Neuronal stem cell (in vitro differentiated cells): Measurements from ENCODE around the gene SESN2.

Experiments
- DNase-seq: peaks from one replicate; pipeline ENCODE4 v3.0.0-alpha.2; 2013; ENCODE audit warnings: low spot score
- H2AFZ ChIP-seq: one replicate; pipeline ENCODE4 v1.6.1; 2013; ENCODE audit warnings: mild to moderate bottlenecking, low read length, inconsistent platforms
- H2AK5ac ChIP-seq: 2 replicates; pipeline ENCODE4 v1.6.1; 2013; ENCODE audit warnings: low read depth, mild to moderate bottlenecking, inconsistent platforms, low read length, moderate library complexity, mixed read lengths
- H2BK120ac ChIP-seq: 2 replicates; pipeline ENCODE4 v1.6.1; 2013; ENCODE audit warnings: low read depth, mild to moderate bottlenecking, inconsistent platforms, low read length, moderate library complexity, mixed read lengths
- H2BK12ac ChIP-seq: one replicate; pipeline ENCODE4 v1.6.1; 2013; ENCODE audit warnings: low read length, inconsistent platforms
- H2BK15ac ChIP-seq: 2 replicates; pipeline ENCODE4 v1.6.1; 2013; ENCODE audit warnings: mild to moderate bottlenecking, low read length, inconsistent platforms, mixed read lengths
- H2BK5ac ChIP-seq: one replicate; pipeline ENCODE4 v1.6.1; 2013; ENCODE audit warnings: inconsistent platforms, mild to moderate bottlenecking, low read length, moderate library complexity
- H3K14ac ChIP-seq: one replicate; pipeline ENCODE4 v1.6.1; 2013; ENCODE audit warnings: low read length, inconsistent platforms
- H3K18ac ChIP-seq: 2 replicates; pipeline ENCODE4 v1.6.1; 2013; ENCODE audit warnings: low read length, inconsistent platforms
- H3K23ac ChIP-seq: 2 replicates; pipeline ENCODE4 v1.6.1; 2013; ENCODE audit warnings: low read depth, mild to moderate bottlenecking, mixed read lengths, low read length, inconsistent platforms; ENCODE audit not compliant: poor library complexity
- H3K27ac ChIP-seq: replicated peaks from 3 replicates; pipeline ENCODE4 v1.5.1; 2013; ENCODE audit warnings: low read length, inconsistent platforms
- H3K27me3 ChIP-seq, 3 experiments: 2 replicates each; pipeline ENCODE4 v1.6.1; 2013; ENCODE audit warnings: low read length in 3 of 3, mild to moderate bottlenecking in 2 of 3, inconsistent platforms in 1 of 3, low read depth in 1 of 3, mixed read lengths in 1 of 3, moderate library complexity in 1 of 3; ENCODE audit not compliant: control insufficient read depth in 3 of 3, insufficient read depth in 3 of 3
- H3K36me3 ChIP-seq, 2 donors: replicated peaks in 1 of 2; 2 replicates each; pipeline ENCODE4 v1.6.1; 2013; ENCODE audit warnings: low read length in 2 of 2; ENCODE audit not compliant: control insufficient read depth in 2 of 2, insufficient read depth in 2 of 2
- H3K4ac ChIP-seq: 2 replicates; pipeline ENCODE4 v1.6.1; 2013; ENCODE audit warnings: inconsistent platforms, mild to moderate bottlenecking, low read length, moderate library complexity
- H3K4me1 ChIP-seq, 2 donors: 1 replicate in 1 of 2; 2 replicates in 1 of 2; pipeline ENCODE4 v1.6.1; 2013; ENCODE audit warnings: low read length in 2 of 2, low read depth in 1 of 2; ENCODE audit not compliant: control insufficient read depth in 2 of 2, insufficient read depth in 1 of 2
- H3K4me2 ChIP-seq: one replicate; pipeline ENCODE4 v1.6.1; 2013; ENCODE audit warnings: mild to moderate bottlenecking, low read length, inconsistent platforms; ENCODE audit not compliant: insufficient read depth, poor library complexity, severe bottlenecking
- H3K4me3 ChIP-seq, 2 donors: 2 replicates each; pipeline ENCODE4 v1.5.1; 2013; ENCODE audit warnings: low read length in 2 of 2, mild to moderate bottlenecking in 2 of 2, inconsistent platforms in 1 of 2, moderate library complexity in 1 of 2
- H3K79me1 ChIP-seq: one replicate; pipeline ENCODE4 v1.6.1; 2013; ENCODE audit warnings: low read depth, mild to moderate bottlenecking, inconsistent platforms, low read length, moderate library complexity
- H3K9ac ChIP-seq: one replicate; pipeline ENCODE4 v1.6.1; 2013; ENCODE audit warnings: mild to moderate bottlenecking, low read depth, low read length, inconsistent platforms; ENCODE audit not compliant: poor library complexity
- H3K9me3 ChIP-seq, 2 donors: replicated peaks in 1 of 2; 2 replicates each; pipeline versions ENCODE3 to v1.6.1; 2013; ENCODE audit warnings: low read length in 2 of 2, mild to moderate bottlenecking in 2 of 2, inconsistent platforms in 1 of 2, low read depth in 1 of 2, mixed read lengths in 1 of 2, moderate library complexity in 1 of 2; ENCODE audit not compliant: control insufficient read depth in 2 of 2, insufficient read depth in 1 of 2
- H4K8ac ChIP-seq: one replicate; pipeline ENCODE4 v1.6.1; 2013; ENCODE audit warnings: low read depth, mild to moderate bottlenecking, inconsistent platforms, low read length, moderate library complexity
- H4K91ac ChIP-seq: one replicate; pipeline ENCODE4 v1.6.1; 2013; ENCODE audit warnings: low read length, low read depth, mild to moderate bottlenecking, inconsistent platforms; ENCODE audit not compliant: poor library complexity
- WGBS, 2 donors: extraction: QIAGEN DNeasy Blood & Tissue Kit; methylation state at CpG; one replicate each; pipeline ENCODE4 v1.1.7; 2013; ENCODE audit warnings: missing lambda C conversion rate in 2 of 2, mixed read lengths in 1 of 2; ENCODE audit not compliant: insufficient read length in 2 of 2, insufficient replicate concordance in 1 of 2; ENCODE audit errors: extremely low coverage in 2 of 2; 5-methylcytosine and 5-hydroxymethylcytosine counted together

SESN2 gene

GRCh38 chr1:28291711-28292110 lies 32.4 kb downstream of the SESN2 start:
- Histone ChIP-seq H3K79me1 (no peaks in the 10 kb centered on the region), H3K27me3 (no peaks in the 10 kb centered on the region), H3K9me3 (no peaks in the 10 kb centered on the region), H2BK12ac (no peak overlapping the region), H3K14ac (no peak overlapping the region), H3K36me3 (no peaks in the 10 kb centered on the region), H3K18ac (no peak overlapping the region), H2AK5ac (no peak overlapping the region), H3K27ac (no peak overlapping the region), H3K9ac (no peak overlapping the region), H4K91ac (no peak overlapping the region), H2BK15ac (no peak overlapping the region), H2AFZ (no peak overlapping the region), H2BK5ac (no peak overlapping the region), H3K23ac (no peak overlapping the region), H3K4ac (no peak overlapping the region), H4K8ac (no peak overlapping the region), H2BK120ac (no peak overlapping the region), H3K4me1 (peaks cover 3% of the 10 kb centered on the region in 2 donors), H3K4me3 (no peak overlapping the region), H3K4me2 (no peak overlapping the region)
- DNase-seq = no peak
- WGBS, 2 donors = no CpG with 5 or more reads among the region's 6 CpGs

- H3K27me3 ChIP-seq = no peaks in the 10 kb centered on the region
- H3K23ac ChIP-seq = no peak overlapping the region
- H3K9me3 ChIP-seq = no peaks in the 10 kb centered on the region
- H3K4ac ChIP-seq = no peak overlapping the region
- no peak overlapping the region for H3K4me2 ChIP-seq
- H2AFZ ChIP-seq = no peak overlapping the region
- H3K14ac ChIP-seq = no peak overlapping the region
- no peak overlapping the region for H2BK15ac ChIP-seq
- no peak overlapping the region for H3K18ac ChIP-seq
- H3K27ac ChIP-seq = no peak overlapping the region
- H3K4me1 ChIP-seq = peaks cover 7 to 8% of the 10 kb centered on the region in 2 donors
- H4K91ac ChIP-seq = no peak overlapping the region
- H3K79me1 ChIP-seq = peaks cover 1% of the 10 kb centered on the region
- no peak overlapping the region for H2AK5ac ChIP-seq
- DNase-seq = no peak
- H3K36me3 ChIP-seq = no peaks in the 10 kb centered on the region
- no peak overlapping the region for H2BK12ac ChIP-seq
- no peak overlapping the region for H2BK5ac ChIP-seq
- H3K4me3 ChIP-seq = no peak overlapping the region
- H3K9ac ChIP-seq = no peak overlapping the region
- H4K8ac ChIP-seq = no peak overlapping the region
- WGBS, 2 donors = no CpG with 5 or more reads among the region's 2 CpGs
- no peak overlapping the region for H2BK120ac ChIP-seq
These were observed 36.6 kb downstream of the SESN2 start for GRCh38 chr1:28295936-28296335.

- no peak overlapping the region for H2BK120ac ChIP-seq
- peak overlapping the region; percentile 93 for H2AFZ ChIP-seq
- H2BK5ac ChIP-seq = peak overlapping the region; percentile 62
- H3K23ac ChIP-seq = no peak overlapping the region
- no peak overlapping the region for H2BK12ac ChIP-seq
- WGBS, 2 donors = no CpG with 5 or more reads among the region's 14 CpGs
- no peak overlapping the region for H2BK15ac ChIP-seq
- H3K36me3 ChIP-seq = no peaks in the 10 kb centered on the region
- H3K4me1 ChIP-seq = peaks cover 7 to 8% of the 10 kb centered on the region in 2 donors
- H4K8ac ChIP-seq = no peak overlapping the region
- H3K14ac ChIP-seq = no peak overlapping the region
- H3K79me1 ChIP-seq = peaks cover 1% of the 10 kb centered on the region
- peak overlapping the region; percentile 9 to 32 for H3K4me3 ChIP-seq
- H4K91ac ChIP-seq = no peak overlapping the region
- peak overlapping the region; percentile 42 for H3K4me2 ChIP-seq
- no peak overlapping the region for H3K27ac ChIP-seq
- DNase-seq = peak; percentile 54
- H3K9ac ChIP-seq = no peak overlapping the region
- H3K27me3 ChIP-seq = no peaks in the 10 kb centered on the region
- H2AK5ac ChIP-seq = no peak overlapping the region
- peak overlapping the region; percentile 38 for H3K18ac ChIP-seq
- no peaks in the 10 kb centered on the region for H3K9me3 ChIP-seq
- no peak overlapping the region for H3K4ac ChIP-seq
These were observed 37.3 kb downstream of the SESN2 start for GRCh38 chr1:28296401-28297261.

DNA sequence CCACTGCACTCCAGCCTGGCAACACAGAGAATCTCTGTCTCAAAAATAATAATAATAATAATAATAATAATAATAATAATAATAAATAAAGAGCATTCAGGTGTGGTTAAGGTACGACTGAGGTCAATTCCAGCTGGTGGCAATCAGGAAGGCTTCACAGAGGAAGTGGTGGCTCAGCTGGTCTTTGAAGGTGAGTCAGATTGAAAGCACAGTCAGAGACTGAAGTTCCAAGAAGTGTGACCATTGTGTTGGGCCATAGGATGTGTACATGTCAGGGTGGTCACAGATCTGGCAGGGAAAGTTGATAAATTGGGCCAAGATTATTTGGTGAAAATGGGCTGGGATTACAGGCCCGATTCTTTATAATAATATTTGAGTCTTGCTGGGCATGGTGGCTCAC lies 38.5 kb downstream of the SESN2 start:
- no peak overlapping the region for H3K23ac ChIP-seq
- H4K91ac ChIP-seq = no peak overlapping the region
- no peak overlapping the region for H3K4ac ChIP-seq
- no peak overlapping the region for H3K9ac ChIP-seq
- H2BK15ac ChIP-seq = no peak overlapping the region
- no peak overlapping the region for H3K4me2 ChIP-seq
- no peaks in the 10 kb centered on the region for H3K27me3 ChIP-seq
- peaks cover 7 to 8% of the 10 kb centered on the region in 2 donors for H3K4me1 ChIP-seq
- H2AK5ac ChIP-seq = no peak overlapping the region
- H3K14ac ChIP-seq = no peak overlapping the region
- DNase-seq = no peak
- H3K9me3 ChIP-seq = no peaks in the 10 kb centered on the region
- H3K27ac ChIP-seq = no peak overlapping the region
- H4K8ac ChIP-seq = no peak overlapping the region
- H2BK12ac ChIP-seq = no peak overlapping the region
- no peak overlapping the region for H2AFZ ChIP-seq
- no peak overlapping the region for H3K4me3 ChIP-seq
- no CpG with 5 or more reads among the region's 2 CpGs for WGBS, 2 donors
- H3K18ac ChIP-seq = no peak overlapping the region
- no peak overlapping the region for H2BK5ac ChIP-seq
- peaks cover 1% of the 10 kb centered on the region for H3K79me1 ChIP-seq
- H2BK120ac ChIP-seq = no peak overlapping the region
- H3K36me3 ChIP-seq = no peaks in the 10 kb centered on the region
